Activated B cell treated with CpG ODN at 0.5 μM for 24 hours (primary cell): ENCODE data around the gene LRRC31. TPM values are rescaled to one million over a fixed set of nuclear protein-coding genes. Genes with fewer than 3 reads are reported as not detected.

Source experiments
- ATAC-seq: fragments of 200-7000 bp; cut with Tn5 transposase; one replicate; pipeline ENCODE4 v1.10.0; 2021; ENCODE audit warnings: low read depth, mild to moderate bottlenecking, moderate library complexity
- CTCF ChIA-PET: fragments of 350-600 bp; sonication (Branson Sonifier 250); formaldehyde crosslinking; loops from one replicate; lab custom pipeline; 2021; ENCODE audit warnings: antibody characterized with exemption; lab: Charles Lee
- POLR2A ChIA-PET: fragments of 350-600 bp; sonication (Branson Sonifier 250); formaldehyde crosslinking; loops from one replicate; lab custom pipeline; 2021; ENCODE audit warnings: antibody characterized with exemption; lab: Charles Lee
- DNase-seq: peaks from one replicate; pipeline ENCODE4 v3.0.0; 2022
- H3K27ac Mint-ChIP-seq: one replicate; pipeline ENCODE4 v1.8.0; 2020; ENCODE audit warnings: mixed read lengths
- H3K27me3 Mint-ChIP-seq: one replicate; pipeline ENCODE4 v1.8.0; 2021; ENCODE audit warnings: mixed read lengths
- H3K36me3 Mint-ChIP-seq: one replicate; pipeline ENCODE4 v1.8.0; 2021; ENCODE audit warnings: low read depth, mixed read lengths
- H3K4me1 Mint-ChIP-seq: one replicate; pipeline ENCODE4 v1.8.0; 2021; ENCODE audit warnings: mixed read lengths
- H3K4me3 Mint-ChIP-seq: one replicate; pipeline ENCODE4 v1.8.0; 2020; ENCODE audit warnings: mild to moderate bottlenecking, mixed read lengths
- H3K9me3 Mint-ChIP-seq: one replicate; pipeline ENCODE4 v1.8.0; 2020; ENCODE audit warnings: mixed read lengths
- intact Hi-C: fragments of 100-400 bp; cut with micrococcal nuclease; formaldehyde crosslinking; loops from one replicate; pipeline ENCODE4 v1.15.1; 2024
- total RNA-seq: library from RNA; stranded (reverse); gene quantifications from 2 replicates; pipeline ENCODE4 v1.2.3, GENCODE V29; 2022
- TF ChIP-seq, protein P1 (sequence below): fragments of 200-600 bp; IDR thresholded peaks from one replicate; pipeline ENCODE4 v1.8.0; 2022; ENCODE audit warnings: antibody characterized with exemption, mild to moderate bottlenecking

The LRRC31 gene
- total RNA-seq, 1 donor from 2014 or later, result not detected

DNA sequence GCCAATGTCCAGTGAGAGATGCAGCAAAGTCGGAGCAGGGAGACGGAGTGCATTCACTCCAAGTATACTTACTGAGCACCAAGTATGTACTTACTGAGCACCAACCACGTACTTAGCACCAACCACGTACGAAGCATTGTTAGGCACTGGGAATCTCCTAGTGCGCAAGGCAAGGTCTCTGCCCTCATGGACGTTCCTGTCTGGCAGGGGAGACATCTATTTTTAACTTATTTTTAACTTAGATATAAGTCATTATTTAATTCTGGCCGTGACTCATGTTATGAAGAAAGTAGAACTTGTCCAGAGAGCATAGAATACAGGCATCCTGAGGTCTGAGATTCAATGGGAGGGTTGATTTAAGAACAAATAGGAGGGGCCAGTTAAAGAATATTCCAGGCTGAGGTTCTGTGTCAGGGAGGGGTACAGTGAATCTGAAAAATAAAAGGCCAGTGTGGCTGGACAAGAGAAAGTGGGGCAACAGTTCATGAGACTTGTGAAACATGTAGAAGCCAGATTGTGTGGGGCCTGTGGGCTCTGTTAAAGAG lies 9.3 kb upstream of the LRRC31 start:
- Mint-ChIP-seq H3K4me1 (peaks cover 10% of the 10 kb centered on the region), H3K27ac (no peak overlapping the region), H3K9me3 (no peaks in the 10 kb centered on the region), H3K4me3 (no peak overlapping the region), H3K36me3 (no peaks in the 10 kb centered on the region), H3K27me3 (no peaks in the 10 kb centered on the region)
- TF ChIP-seq, protein P1, sequence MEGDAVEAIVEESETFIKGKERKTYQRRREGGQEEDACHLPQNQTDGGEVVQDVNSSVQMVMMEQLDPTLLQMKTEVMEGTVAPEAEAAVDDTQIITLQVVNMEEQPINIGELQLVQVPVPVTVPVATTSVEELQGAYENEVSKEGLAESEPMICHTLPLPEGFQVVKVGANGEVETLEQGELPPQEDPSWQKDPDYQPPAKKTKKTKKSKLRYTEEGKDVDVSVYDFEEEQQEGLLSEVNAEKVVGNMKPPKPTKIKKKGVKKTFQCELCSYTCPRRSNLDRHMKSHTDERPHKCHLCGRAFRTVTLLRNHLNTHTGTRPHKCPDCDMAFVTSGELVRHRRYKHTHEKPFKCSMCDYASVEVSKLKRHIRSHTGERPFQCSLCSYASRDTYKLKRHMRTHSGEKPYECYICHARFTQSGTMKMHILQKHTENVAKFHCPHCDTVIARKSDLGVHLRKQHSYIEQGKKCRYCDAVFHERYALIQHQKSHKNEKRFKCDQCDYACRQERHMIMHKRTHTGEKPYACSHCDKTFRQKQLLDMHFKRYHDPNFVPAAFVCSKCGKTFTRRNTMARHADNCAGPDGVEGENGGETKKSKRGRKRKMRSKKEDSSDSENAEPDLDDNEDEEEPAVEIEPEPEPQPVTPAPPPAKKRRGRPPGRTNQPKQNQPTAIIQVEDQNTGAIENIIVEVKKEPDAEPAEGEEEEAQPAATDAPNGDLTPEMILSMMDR, result no peak
- ATAC-seq, result no peak
- CTCF ChIA-PET, result no interaction called here
- intact Hi-C loops, result no loop called here
- DNase-seq, result no peak
- POLR2A ChIA-PET, result no interaction called here

DNA sequence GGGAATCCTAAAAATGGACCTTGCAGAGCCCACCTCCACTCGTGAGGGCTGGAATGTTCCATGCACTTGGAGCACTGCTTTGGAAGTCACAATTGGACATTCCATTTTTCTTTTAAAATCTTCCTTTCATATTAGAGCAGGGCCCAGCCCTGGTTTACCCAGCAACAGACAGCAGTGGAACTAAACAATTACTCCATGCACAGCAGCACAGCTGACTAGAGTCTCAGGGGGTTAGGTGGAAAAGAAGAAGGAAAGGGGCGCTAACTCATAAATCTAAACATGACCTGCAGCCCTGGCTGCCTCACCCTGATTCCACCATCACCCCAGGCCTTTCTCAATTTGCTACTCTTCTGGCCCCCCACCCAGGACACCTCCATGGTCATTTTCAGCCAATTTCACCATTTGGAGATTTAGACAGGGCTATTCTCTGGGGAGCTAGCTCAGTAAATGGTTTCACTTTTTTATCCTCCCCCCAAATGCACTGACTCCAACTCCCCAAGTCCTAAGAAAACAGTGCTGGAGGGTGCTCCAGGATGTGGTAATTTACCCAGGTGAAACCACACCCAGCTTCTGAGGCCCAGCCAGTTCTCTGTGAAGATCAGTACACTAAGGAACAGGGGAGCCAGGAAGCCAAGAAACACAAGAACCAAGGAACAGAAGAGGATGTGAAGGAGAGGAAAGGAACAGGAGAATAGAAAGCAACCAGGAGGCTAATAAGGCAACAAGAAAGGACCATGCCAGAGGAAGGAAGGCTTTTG lies 1.6 kb upstream of the LRRC31 start:
- Mint-ChIP-seq H3K4me3 (no peak overlapping the region), H3K9me3 (no peaks in the 10 kb centered on the region), H3K27me3 (no peaks in the 10 kb centered on the region), H3K4me1 (peaks cover 19% of the 10 kb centered on the region), H3K36me3 (no peaks in the 10 kb centered on the region), H3K27ac (no peak overlapping the region)
- TF ChIP-seq, protein P1, result no peak
- DNase-seq (no peak), ATAC-seq (no peak)
- ChIA-PET POLR2A (no interaction called here), CTCF (no interaction called here)
- intact Hi-C loops, result no loop called here

DNA sequence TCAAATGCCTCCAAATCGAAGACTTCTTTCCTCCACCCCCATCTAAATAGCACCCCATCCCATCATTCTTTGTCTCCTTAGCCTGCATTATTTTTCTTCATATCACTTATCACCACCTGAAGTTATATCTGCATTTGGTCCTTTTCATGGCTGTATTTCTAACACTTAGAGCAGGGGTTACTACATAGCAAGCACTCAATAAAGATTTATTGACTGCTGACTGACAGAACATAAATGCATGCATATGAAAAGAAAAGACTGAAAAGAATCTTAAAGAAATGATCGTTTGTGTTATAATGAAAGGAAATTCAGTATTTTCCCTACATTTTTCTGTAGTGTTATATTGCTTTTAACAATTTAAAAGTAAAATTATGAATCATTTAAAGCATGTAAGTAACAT lies 1.4 kb downstream of the LRRC31 start:
- intact Hi-C loops, result loop anchor here (5.0 to 10.0 kb wide), 2 partner anchors 316 to 944 kb away; partner anchors contain the start of gene PHC3

DNA sequence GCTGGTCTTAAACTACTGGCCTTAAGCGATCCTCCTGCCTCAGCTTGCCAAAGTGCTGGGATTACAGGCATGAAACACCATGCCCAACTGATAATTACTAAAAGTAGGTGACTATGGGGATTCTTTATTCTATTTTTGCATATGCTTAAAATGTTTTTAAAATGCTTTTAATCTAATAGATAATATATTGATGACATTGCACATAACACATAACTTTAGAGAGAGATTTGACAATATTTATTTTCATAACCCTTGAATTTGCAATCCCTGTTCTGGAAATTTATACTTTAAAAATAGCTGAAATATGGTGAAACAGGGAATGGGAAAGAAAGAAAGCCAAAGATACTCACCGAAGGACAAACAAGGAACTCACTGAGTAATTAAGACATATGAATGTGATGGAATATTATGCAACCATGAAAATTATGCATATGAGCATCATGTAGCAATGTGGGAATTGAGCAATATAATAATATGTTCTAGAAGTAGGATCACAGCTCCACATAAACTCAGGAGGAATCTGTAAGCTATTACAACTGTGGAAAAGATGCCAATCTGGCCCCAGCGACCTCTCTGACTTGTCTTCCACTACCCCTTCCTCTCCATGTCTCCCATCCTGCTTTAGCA lies 2.0 kb downstream of the LRRC31 start:
- DNase-seq (no peak), ATAC-seq (no peak)
- no peaks in the 10 kb centered on the region for H3K9me3 Mint-ChIP-seq
- no peak overlapping the region for H3K27ac Mint-ChIP-seq
- TF ChIP-seq, protein P1, result no peak
- no peak overlapping the region for H3K4me3 Mint-ChIP-seq
- no peaks in the 10 kb centered on the region for H3K27me3 Mint-ChIP-seq
- POLR2A ChIA-PET, result interaction anchor here (0.6 to 4.8 kb wide), 4 partner anchors 86 to 122 kb away, joined by 4 to 83 read pairs (median 4); partner anchors contain the start of gene SEC62
- intact Hi-C loops, result loop anchor here (2.0 to 10.0 kb wide), 3 partner anchors 53 to 945 kb away; partner anchors contain the start of gene PHC3
- peaks cover 49% of the 10 kb centered on the region for H3K4me1 Mint-ChIP-seq
- H3K36me3 Mint-ChIP-seq, result no peaks in the 10 kb centered on the region
- CTCF ChIA-PET, result interaction anchor here (1.1 to 1.4 kb wide), 2 partner anchors 10 to 141 kb away, joined by 3 read pairs; no protein-coding TSS in a partner anchor

More for the DNA sequence above, 1.4 kb downstream of the LRRC31 start:
- DNase-seq (no peak), ATAC-seq (no peak)
- Mint-ChIP-seq H3K27ac (no peak overlapping the region), H3K36me3 (no peaks in the 10 kb centered on the region), H3K9me3 (no peaks in the 10 kb centered on the region), H3K4me1 (peaks cover 47% of the 10 kb centered on the region), H3K27me3 (no peaks in the 10 kb centered on the region), H3K4me3 (no peak overlapping the region)
- CTCF ChIA-PET, result interaction anchor here (1.1 kb wide), 1 partner anchor 9 kb away, joined by 3 read pairs; no protein-coding TSS in a partner anchor
- POLR2A ChIA-PET, result interaction anchor here (0.5 to 4.8 kb wide), 2 partner anchors 39 to 100 kb away, joined by 4 to 83 read pairs; partner anchors contain the start of gene SEC62
- TF ChIP-seq, protein P1, result no peak
